ENCODE measurements around the gene NRXN3.

Gene NRXN3

DNA sequence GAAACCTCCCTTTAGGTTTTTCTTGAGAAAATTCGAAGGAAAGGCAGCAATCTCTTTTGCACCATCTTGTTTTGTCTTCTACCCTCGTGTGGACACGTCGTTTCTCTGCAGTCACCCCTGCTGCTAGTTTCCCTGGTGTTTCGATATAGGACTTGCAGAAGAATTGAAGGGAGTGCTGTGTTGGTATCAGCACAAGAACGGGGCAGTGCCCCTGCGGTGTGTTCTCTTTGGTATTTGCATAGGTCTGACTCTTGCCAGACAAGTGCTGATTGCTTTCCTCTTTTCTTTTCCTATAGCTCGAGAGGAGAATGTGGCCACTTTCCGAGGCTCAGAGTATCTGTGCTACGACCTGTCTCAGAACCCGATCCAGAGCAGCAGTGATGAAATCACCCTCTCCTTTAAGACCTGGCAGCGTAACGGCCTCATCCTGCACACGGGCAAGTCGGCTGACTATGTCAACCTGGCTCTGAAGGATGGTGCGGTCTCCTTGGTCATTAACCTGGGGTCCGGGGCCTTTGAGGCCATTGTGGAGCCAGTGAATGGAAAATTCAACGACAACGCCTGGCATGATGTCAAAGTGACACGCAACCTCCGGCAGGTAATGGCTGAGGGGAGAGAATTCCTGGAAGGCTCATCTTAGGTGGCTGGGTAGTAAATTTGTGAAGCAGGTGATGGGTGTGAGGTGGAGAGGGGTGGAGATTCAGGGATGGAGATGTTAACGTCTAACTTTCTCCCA lies 474.8 kb downstream of the NRXN3 start:
- DNase-seq (ENCODE audit: low read depth) = no peak

DNA sequence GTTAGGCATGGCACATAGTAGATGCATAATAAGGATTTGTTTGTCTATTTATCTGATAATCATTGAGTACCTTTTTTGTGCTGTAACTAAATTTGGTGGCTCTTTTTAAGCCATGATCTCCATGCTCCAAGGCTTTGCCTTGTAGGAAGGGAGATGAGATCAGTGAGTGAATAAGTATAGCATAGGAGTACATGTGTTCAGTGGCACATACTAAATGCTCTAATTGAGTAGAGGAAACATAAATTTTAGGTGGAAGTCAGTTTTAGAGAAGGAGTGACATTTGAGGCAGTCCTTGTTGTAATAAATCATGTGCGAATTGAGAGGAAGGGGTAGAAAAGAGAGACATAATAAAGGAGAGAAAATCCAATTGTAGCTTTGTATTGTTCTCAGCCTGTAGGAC lies 482.6 kb downstream of the NRXN3 start:
- DNase-seq (ENCODE audit: low read depth) = no peak

DNA sequence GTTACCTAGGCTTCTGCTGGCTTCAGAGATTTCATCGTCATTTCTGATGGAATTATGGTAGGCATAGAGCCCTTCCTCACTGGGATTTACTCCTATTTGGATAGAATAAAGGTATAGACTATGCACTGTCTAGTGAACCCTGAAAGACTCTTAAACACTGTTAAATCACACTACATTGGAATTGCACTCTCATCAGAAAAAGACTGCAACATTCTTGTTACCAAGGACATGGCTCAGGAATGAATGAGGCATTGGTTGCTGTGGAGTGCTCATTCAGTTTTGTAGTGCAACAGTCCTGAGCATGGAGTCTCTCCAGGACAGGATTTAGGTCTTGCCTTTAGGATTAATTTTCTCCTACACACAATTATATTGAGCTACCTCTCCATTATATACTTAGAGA lies 483.0 kb downstream of the NRXN3 start:
- no peak for DNase-seq (ENCODE audit: low read depth)

DNA sequence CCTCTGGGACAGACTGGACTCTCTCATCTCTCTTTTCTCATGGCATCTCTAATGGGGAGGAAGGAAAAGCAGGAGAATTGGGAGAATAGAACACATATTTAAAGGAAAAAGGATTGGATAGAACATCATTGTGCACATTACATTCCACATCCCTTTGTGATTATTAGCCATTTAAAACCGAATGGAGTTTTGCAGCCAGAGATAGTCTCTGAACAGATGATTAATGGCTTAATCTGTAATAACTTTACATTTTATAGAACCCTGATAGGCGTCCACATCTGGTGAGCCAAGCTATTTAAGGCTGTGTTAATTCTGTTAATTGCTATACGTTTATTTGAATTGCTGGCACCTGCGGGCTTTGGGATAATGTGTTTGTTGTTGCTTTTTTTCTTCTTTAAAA lies 487.3 kb downstream of the NRXN3 start:
- no peak for DNase-seq (ENCODE audit: low read depth)

DNA sequence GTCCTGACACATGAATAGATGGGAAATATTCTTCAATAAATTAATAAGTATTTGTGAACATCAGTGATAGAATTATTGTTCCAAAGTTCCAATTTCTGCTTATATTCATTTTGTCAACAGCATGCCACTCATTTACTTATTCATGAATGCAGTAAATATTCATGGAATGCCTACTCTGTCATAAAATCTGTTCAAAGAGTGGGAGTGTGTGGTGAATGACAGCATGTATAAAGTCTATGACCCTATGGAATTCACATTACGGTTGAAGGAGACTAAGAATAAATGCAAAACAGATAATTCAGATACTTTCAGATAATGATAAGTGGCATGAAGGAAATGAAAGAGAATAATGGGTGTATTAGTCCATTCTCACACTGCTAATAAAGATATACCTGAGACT lies 494.7 kb downstream of the NRXN3 start:
- DNase-seq (ENCODE audit: low read depth) = no peak

DNA sequence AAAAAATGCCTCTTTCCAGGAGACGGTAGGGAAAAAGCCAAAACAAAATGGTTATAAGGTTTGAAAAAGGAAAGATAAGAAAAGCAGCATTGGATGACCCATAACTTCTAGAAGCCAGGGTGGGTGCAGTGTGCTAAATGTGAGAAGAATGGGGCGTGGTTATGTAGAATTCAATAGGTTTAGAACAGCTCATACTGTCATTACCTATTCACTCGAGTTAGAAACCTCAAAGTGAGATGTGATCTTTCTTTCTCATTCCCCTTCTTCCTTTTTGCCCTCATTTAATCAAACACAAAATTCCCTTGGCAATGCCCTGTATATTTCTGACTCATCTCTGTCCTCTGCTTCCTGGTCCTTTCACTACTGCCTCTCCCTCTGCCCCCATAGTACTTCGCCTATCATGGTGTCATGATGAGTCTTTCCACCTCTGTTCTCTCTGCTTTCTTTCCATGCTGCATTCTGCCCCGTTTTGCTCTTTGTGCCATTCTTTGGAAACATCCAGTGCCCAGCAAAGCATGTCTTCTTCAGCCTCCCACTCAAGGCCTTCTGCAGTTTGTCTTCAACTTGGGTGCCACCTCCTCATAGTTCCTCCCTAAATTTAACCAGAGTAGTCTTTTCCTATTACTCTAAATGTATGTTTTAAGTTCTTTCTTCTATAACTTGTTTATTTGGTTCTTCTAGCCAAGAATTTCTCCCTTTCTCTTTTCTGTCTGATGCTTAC lies 496.3 kb downstream of the NRXN3 start:
- no peak for DNase-seq (ENCODE audit: low read depth)

DNA sequence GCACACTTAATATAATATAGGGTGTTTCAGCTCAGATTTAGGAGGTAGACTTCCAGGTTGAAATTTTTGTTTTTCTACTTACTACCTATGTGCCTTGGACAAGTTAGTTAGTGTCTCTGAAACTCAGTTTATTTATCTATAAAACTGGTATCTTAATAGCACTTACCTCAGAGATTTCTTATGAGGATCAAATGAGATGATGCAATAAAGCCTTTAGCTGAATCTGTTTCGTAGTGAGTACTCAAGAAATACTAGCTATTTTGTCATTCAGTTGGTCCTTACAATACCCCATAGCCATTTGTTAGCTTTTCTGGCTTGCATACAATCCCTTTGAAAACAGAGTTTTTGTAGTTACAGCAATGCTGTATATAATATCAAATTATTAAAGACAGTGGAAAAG lies 497.0 kb downstream of the NRXN3 start:
- no peak for DNase-seq (ENCODE audit: low read depth)

DNA sequence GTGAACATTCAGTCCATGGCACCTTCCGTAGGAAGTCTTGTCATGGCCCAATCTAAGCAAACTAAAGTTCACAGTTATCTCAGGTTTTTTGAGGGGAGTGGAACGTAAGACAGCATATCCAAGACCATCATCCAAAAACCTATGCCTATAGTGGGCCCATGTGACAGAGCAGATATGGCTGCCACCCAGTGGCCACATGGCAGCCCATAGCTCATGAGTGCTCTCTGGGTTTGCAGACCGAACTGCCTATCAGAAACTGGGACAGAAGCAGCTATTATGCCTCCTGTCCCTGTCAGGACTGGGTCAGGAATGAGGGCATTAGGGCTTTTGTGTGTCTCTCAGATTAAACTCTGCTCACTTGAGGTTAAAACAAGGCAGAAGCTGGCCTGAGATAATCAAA lies 503.7 kb downstream of the NRXN3 start:
- no peak for DNase-seq (ENCODE audit: low read depth)

DNA sequence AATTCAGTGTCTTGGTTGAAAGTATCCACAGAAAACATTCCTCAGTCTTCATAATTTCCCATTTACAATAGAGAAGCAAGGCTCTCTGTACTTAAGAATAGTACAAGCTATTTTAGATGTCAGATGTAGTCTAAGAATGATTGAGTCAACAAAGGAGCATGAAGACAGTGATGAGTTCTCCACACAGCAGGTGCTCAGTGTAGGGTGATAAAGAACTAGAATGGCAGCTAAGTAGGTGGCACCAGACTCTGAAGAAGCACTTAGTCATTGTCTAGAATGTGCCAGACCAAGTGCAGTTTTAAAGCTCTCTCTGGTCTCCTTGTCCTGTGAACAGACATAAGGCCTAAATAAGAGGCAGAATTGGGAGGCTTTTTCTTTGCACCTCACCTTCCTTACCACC lies 504.6 kb downstream of the NRXN3 start:
- no peak for DNase-seq (ENCODE audit: low read depth)

DNA sequence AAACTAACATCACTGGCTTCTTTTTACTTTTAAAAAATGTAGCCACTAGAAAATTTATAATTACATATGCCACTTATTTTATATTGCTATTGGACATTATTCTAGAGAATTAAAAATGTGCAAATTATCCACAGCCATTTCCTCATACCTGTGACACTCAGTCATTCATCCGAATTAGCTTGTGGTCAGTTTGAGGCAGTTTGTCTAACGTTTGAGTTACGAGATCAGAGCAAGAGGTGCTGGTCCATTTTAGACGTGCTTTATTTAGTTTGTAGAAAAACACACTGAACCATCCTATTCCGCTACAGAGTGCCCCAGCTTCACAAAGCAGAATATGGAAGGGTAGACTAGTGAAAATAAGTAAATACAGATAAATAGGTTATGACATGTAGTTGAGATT lies 513.0 kb downstream of the NRXN3 start:
- no peak for DNase-seq (ENCODE audit: low read depth)

DNA sequence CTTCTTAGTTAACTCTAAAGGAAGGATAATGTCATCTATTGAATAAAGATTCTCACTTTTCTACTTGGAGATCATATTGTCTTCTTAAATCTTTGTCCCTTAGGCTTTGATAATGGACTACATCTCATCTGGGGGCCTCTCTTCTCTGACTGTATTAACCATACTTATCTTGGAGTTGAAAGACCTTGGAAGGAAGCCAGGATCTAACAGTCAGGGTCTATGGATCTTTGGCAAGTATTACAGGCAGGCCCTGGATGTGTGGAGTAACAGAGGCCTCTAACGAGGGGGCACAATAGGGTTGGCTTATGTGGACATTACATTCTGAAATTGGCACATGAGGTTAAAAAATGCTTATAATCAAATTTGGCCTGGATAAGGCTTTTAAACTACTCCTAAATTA lies 513.8 kb downstream of the NRXN3 start:
- no peak for DNase-seq (ENCODE audit: low read depth)

DNA sequence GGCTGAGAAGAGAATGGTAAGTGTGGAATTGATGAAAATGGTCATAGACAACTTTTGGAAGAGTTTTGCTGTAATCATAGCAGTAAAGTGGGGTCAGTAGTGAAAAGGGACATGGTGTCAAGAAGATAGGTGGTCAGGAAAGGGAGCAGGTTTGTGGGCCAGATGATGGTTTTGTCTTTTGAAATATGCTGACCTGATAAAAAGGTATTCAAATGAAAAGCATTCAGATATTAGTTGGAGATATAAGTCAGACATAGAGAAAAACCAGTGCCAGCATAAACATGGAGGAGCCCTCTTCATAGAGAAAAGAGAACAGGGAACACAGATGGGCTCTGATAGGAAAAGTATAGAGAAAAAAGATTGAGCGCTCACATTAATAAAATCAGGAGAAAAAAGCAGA lies 518.3 kb downstream of the NRXN3 start:
- no peak for DNase-seq (ENCODE audit: low read depth)

DNA sequence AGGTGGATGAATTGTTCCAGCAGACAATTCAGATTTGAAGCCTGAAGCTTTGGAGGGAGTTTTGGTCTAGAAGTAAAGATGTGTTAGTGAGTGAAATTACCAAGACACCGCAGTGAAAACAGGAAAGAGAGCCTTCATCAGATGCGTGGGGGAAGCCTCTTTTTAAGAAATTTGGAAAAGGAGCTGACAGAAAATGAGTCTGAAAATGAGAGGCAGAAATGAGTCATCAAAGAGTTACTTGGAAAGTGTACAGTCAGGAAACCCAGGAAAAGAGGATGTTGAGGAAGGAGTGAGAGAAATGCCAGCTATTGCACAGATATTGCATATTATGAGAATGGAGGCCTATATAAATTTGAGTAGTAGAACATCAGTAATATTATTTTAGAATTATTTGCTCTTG lies 520.7 kb downstream of the NRXN3 start:
- no peak for DNase-seq (ENCODE audit: low read depth)

DNA sequence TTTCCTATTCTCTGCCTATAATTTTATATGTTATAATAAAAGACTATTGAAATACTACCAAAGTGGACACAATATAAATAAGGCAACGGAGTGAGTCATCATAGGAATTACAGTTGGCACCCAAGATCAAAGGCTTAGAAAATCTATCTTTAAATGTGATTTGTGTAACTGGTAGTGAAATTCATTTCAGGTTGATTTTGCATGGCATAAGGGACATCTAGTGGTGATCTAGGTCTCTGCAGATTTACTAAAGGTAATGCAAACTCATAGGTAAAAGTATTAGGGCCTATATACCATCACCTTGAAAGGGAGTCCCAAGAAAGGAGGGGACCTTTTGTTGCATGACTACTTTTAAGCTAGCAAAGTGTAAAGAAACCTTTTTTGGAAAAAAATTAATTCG lies 527.2 kb downstream of the NRXN3 start:
- DNase-seq (ENCODE audit: low read depth) = no peak

DNA sequence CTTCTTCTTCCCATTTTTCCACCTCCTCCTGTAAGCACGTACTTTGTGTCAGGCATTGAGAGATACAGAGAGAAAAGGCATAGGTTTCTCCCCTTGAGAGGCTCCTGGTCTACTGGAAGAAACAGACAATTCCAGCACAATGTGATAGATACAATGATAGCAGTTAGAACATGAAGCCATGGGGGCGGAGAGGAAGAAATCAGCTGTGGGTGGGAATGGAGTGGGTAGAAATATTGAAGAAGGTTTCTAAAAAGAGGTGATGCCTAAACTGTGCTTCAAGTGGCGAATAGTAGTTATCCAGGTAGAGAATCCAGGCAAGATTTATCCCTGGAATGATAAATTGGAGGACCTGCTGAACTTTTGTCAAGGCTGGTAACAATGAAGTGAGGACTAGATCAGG lies 528.8 kb downstream of the NRXN3 start:
- no peak for DNase-seq (ENCODE audit: low read depth)

DNA sequence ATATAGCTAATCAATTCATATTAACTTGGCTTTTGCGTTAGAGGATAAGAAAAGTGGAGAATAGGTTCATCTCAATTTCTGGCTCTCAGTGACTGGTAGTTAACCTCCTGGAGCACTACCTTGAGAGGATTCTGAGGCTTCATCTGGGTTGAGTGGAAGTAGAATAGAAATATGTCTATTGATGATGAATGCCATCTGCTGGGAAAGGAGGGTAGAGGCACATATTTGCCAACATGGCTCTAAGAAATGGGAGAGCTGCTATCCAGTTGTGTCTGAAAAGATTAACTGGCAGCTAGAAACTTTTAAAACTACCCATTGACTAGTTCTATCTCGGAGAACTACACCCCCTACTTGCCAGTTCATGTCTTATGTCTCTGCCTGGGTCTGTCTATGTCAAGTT lies 530.1 kb downstream of the NRXN3 start:
- no peak for DNase-seq (ENCODE audit: low read depth)

DNA sequence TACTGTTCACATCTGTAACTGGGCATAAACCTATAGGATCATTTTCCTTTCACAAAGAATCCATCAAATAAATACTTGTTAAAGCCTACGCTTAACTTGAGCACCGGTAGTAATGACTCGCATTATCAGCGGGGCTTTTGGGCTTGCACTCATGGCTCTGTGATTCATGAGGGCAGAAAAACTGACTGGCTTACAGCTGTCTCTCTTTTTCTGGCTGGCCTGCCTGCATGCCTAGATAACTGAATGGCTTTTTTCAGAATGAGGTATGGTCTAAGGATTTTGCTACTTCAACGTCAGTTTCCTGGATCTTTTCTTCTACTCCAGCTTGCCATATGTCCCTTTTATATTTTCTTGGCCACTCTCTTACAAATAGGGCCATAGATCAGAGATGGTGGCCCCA lies 531.1 kb downstream of the NRXN3 start:
- DNase-seq (ENCODE audit: low read depth) = no peak

DNA sequence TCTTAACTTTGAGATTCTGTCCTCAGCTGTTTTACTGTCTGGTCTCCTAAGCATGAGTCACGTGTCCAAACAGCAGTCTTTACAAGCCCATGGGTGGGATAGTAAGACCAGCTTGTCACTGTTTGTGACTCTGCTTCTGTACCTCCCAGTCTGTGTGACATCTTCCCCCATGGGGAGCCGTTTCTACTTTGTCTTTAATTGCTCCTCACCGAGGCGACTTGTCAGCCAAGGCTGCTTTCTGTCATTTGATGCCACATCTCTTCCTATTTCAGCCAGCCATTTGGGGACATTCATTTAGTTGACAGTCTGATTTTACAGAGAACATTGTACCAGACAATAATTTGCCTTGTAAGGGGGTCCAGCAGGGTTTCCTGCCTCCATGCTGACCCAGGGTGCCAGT lies 534.8 kb downstream of the NRXN3 start:
- no peak for DNase-seq (ENCODE audit: low read depth)

DNA sequence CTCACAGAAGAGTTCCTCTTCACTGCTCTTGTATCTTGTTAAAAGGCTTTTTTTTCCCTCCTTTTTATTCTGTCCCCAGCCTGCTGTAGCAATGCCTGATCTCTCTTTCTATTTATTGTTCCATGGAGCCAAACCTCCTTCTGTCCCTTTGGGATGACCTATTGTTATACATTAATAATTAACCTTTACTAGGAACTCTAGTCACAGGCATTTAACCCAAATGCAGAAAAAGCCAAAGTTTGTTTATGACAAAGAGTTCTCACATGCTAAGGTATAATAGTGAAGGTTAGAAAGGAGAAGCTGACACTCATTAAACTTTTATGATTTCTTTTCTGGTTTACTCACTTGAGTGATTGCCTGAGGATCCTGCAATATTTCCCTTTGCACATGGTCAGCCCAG lies 535.8 kb downstream of the NRXN3 start:
- no peak for DNase-seq (ENCODE audit: low read depth)

DNA sequence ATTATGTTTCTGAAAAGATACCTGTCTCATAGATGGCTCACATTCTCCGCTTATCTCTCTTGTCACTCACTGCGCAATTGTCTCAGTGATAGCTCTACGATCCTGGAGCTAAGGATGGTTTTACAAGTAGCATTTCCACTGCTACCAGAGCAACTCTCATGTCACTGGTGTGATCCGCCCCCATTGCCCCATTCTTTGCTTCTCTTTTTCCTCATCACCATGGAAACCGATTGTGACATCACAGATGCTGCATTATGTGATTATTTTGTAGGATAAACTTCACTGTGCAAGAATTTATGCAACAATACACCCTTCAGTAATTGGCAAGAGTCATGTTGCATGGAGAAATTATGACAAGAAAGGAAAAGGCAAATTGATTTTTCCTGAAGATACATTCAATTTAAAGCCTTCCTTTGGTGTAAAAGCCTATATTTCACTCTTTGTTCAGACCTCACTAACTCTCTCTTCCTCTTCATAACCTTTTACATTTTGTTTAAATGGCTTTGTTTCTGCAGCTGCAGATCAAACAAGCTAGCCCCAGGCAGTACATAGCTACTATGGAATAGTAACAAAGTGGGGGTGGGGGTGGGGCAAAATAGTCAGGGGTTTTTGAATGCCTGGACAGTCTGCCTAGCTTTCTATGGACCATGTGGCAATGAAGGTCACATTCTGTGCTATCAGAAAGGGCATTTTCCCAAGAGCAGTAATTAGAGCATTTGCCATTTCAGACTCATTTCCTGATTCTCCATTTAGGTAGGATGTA lies 539.8 kb downstream of the NRXN3 start:
- no peak for DNase-seq (ENCODE audit: low read depth)

DNA sequence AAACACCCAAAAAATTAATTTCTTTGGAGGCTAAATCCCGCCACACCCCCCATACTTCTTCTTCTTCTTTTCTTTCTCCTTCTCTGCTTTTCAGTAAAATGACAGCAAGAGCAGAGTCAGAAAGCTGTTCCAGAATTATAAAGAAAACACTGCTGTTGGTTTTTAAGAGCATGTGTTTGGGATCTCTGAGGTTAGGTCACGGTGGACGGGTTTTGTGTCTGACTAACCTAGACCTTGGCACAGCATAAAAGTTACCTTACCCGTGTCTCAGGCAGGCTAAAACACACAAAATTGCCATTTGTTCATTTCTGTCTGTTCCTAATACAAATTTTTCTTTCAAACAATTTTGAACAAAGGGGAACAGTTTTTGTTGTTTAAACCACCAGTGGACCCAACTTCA lies 540.8 kb downstream of the NRXN3 start:
- no peak for DNase-seq (ENCODE audit: low read depth)

DNA sequence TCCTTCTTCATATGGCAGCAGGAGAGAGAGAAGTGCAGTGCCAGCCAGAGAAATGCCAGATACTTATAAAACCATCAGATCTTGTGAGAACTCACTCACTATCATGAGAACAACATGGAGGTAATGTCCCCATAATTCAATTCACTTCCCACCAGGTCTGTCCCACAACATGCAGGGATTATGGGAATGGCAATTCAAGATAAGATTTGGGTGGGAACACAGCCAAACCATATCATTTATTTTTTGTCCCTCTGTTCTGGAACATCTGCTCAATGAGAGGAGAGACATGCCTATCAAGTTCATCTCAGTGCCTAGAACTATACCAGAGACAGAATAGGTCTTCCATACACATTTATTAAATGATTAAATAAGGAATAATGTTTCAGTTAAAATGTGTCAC lies 543.5 kb downstream of the NRXN3 start:
- DNase-seq (ENCODE audit: low read depth) = no peak

DNA sequence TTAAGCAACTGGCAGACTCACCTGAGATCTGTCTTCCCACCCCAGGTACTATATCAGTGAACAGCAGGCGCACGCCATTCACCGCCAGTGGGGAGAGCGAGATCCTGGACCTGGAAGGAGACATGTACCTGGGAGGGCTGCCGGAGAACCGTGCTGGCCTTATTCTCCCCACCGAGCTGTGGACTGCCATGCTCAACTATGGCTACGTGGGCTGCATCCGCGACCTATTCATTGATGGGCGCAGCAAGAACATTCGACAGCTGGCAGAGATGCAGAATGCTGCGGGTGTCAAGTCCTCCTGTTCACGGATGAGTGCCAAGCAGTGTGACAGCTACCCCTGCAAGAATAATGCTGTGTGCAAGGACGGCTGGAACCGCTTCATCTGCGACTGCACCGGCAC lies 544.5 kb downstream of the NRXN3 start:
- DNase-seq (ENCODE audit: low read depth) = no peak

Measured in activated gamma-delta T cell treated with anti-CD3 and anti-CD28 coated beads, Interleukin-2, amount 50 U/mL, for 16 hours (primary cell).